HCT116 (cell line): ENCODE results near the gene ZNF888.

Experiments used
- CEBPB ChIP-seq: IDR thresholded peaks from 2 replicates; pipeline ENCODE4 v1.6.1; 2012; ENCODE audit warnings: low read depth
- ELF1 ChIP-seq: IDR thresholded peaks from 2 replicates; pipeline ENCODE4 v1.6.1; 2012; ENCODE audit warnings: low read depth, borderline replicate concordance
- EZH2 ChIP-seq: fragments of 200-600 bp; sonication (generic); IDR thresholded peaks from 2 replicates; pipeline ENCODE4 v1.6.1; 2017; ENCODE audit warnings: antibody characterized with exemption, mixed run types
- EZH2phosphoT487 ChIP-seq: fragments of 200-600 bp; IDR thresholded peaks from 2 replicates; pipeline ENCODE4 v1.6.1; 2018; ENCODE audit warnings: antibody characterized with exemption, borderline replicate concordance
- FOSL1 ChIP-seq: IDR thresholded peaks from 2 replicates; pipeline ENCODE4 v1.6.1; 2012; ENCODE audit warnings: low read depth
- JUND ChIP-seq: IDR thresholded peaks from 2 replicates; pipeline ENCODE4 v1.6.1; 2012
- POLR2A ChIP-seq: IDR thresholded peaks from 2 replicates; pipeline ENCODE4 v1.7.0; 2011; ENCODE audit warnings: borderline replicate concordance; ENCODE audit not compliant: insufficient read depth, insufficient read length; ENCODE audit errors: extremely low read depth
- RAD21 ChIP-seq: IDR thresholded peaks from 2 replicates; pipeline ENCODE4 v1.6.1; 2012; ENCODE audit warnings: low read depth, mild to moderate bottlenecking
- SIN3A ChIP-seq: IDR thresholded peaks from 2 replicates; pipeline ENCODE4 v1.6.1; 2012; ENCODE audit warnings: low read depth
- TCF7L2 ChIP-seq: IDR thresholded peaks from 2 replicates; pipeline ENCODE4 v1.7.0; 2011; ENCODE audit warnings: borderline replicate concordance, inconsistent platforms; ENCODE audit not compliant: insufficient read depth, insufficient read length; ENCODE audit errors: extremely low read depth
- ZBTB33 ChIP-seq: IDR thresholded peaks from 2 replicates; pipeline ENCODE4 v1.6.1; 2011; ENCODE audit warnings: mild to moderate bottlenecking, low read length, moderate library complexity; ENCODE audit not compliant: insufficient replicate concordance; ENCODE audit errors: extremely low read depth
- TF ChIP-seq, protein P1 (sequence below), 3 experiments: fragments of 200-600 bp in 1 of 3; sonication (generic) in 1 of 3; IDR thresholded peaks in 2 of 3; conservative IDR thresholded peaks in 1 of 3; 2 replicates each; pipeline ENCODE4 v1.5.1; 2012 to 2017; ENCODE audit warnings: low read depth in 2 of 3, low read length in 2 of 3, antibody characterized with exemption in 1 of 3, borderline replicate concordance in 1 of 3, control low read depth in 1 of 3, mild to moderate bottlenecking in 1 of 3, mixed read lengths in 1 of 3, mixed run types in 1 of 3, moderate library complexity in 1 of 3; ENCODE audit not compliant: insufficient read depth in 1 of 3

- TF ChIP-seq, protein P1, sequence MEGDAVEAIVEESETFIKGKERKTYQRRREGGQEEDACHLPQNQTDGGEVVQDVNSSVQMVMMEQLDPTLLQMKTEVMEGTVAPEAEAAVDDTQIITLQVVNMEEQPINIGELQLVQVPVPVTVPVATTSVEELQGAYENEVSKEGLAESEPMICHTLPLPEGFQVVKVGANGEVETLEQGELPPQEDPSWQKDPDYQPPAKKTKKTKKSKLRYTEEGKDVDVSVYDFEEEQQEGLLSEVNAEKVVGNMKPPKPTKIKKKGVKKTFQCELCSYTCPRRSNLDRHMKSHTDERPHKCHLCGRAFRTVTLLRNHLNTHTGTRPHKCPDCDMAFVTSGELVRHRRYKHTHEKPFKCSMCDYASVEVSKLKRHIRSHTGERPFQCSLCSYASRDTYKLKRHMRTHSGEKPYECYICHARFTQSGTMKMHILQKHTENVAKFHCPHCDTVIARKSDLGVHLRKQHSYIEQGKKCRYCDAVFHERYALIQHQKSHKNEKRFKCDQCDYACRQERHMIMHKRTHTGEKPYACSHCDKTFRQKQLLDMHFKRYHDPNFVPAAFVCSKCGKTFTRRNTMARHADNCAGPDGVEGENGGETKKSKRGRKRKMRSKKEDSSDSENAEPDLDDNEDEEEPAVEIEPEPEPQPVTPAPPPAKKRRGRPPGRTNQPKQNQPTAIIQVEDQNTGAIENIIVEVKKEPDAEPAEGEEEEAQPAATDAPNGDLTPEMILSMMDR (IDR thresholded peaks at IDR 0.05 in 2 of 3, conservative IDR thresholded peaks at IDR 0.05 in 1 of 3; ENCODE audit: borderline replicate concordance in 1 of 3, insufficient read depth in 1 of 3, low read depth in 2 of 3, low read length in 2 of 3) = no peak
- TF ChIP-seq ZBTB33 = no peak
- TF ChIP-seq JUND = no peak
- TF ChIP-seq SIN3A = no peak
- TF ChIP-seq ELF1 = no peak
- no peak for TF ChIP-seq CEBPB
- TF ChIP-seq TCF7L2 = no peak
- no peak for TF ChIP-seq POLR2A
- TF ChIP-seq EZH2 = no peak
- TF ChIP-seq EZH2phosphoT487 = no peak
- no peak for TF ChIP-seq FOSL1
- TF ChIP-seq RAD21 = no peak
Observed at GRCh38 chr19:52889931-52890330, 33.3 kb downstream of the ZNF888 start.
